AG04449 (cell line): ENCODE results near the gene PSMB2.
"Not testable (repeated sequence)": the region's sequence is repeated elsewhere in the genome, so short reads cannot be mapped to it uniquely, and the experiment has no call there.

Experiments used
- CTCF ChIA-PET: fragments of 350-600 bp; formaldehyde crosslinking; extraction: SDS; loops from one replicate; lab custom pipeline; 2021; ENCODE audit warnings: antibody characterized with exemption; lab: Yijun Ruan, JAX
- POLR2A ChIA-PET: fragments of 400-600, 350-600 bp; formaldehyde crosslinking; extraction: SDS; loops from one replicate; lab custom pipeline; 2020; ENCODE audit warnings: antibody characterized with exemption, inconsistent platforms; lab: Yijun Ruan, JAX
- DNase-seq: peaks from one replicate; pipeline ENCODE4 v3.0.0-alpha.2; 2010; ENCODE audit warnings: low read depth, low spot score
- H3K4me3 ChIP-seq: 2 replicates; pipeline ENCODE4 v1.5.1; 2011; ENCODE audit warnings: low read depth, mild to moderate bottlenecking, control low read depth, low read length
- CTCF ChIP-seq: IDR thresholded peaks from one replicate; pipeline ENCODE4 v1.5.1; 2011; ENCODE audit warnings: mild to moderate bottlenecking, moderate library complexity, low read length, control low read depth, inconsistent platforms; ENCODE audit not compliant: insufficient read depth; ENCODE audit errors: missing control alignments

Gene PSMB2

GRCh38 chr1:35641233-35641866, at the start of gene PSMB2:
TSS of gene PSMB2 (minus strand) at chr1:35641526. CDS start at chr1:35641432, 94 bp downstream.
- no peak for TF ChIP-seq CTCF
- POLR2A ChIA-PET, result no interaction called here
- CTCF ChIA-PET, result no interaction called here
- H3K4me3 ChIP-seq, result peak within 1 kb of the TSS; percentile 91
- DNase-seq, result peak; percentile 71

- TF ChIP-seq CTCF, result no peak
- no peak for DNase-seq
- H3K4me3 ChIP-seq, result no peak overlapping the region
- CTCF ChIA-PET, result interaction anchor here (7.9 kb wide), 1 partner anchor 24 kb away, joined by 39 read pairs; no protein-coding TSS in a partner anchor
- POLR2A ChIA-PET, result no interaction called here
Observed at GRCh38 chr1:35691080-35691479, 49.8 kb upstream of the PSMB2 start.

- POLR2A ChIA-PET, DNase-seq, H3K4me3 ChIP-seq: not testable (repeated sequence)
- CTCF ChIA-PET, result interaction anchor here (7.9 kb wide), 1 partner anchor 25 kb away, joined by 39 read pairs; no protein-coding TSS in a partner anchor
Observed at GRCh38 chr1:35690103-35690502, 48.8 kb upstream of the PSMB2 start.

- no peak overlapping the region for H3K4me3 ChIP-seq
- TF ChIP-seq CTCF, result no peak
- ChIA-PET CTCF (interaction anchor here (7.9 kb wide), 1 partner anchor 27 kb away, joined by 39 read pairs; no protein-coding TSS in a partner anchor), POLR2A (no interaction called here)
- DNase-seq, result no peak
Observed at GRCh38 chr1:35688161-35688560, 46.8 kb upstream of the PSMB2 start.

- no peak for TF ChIP-seq CTCF
- CTCF ChIA-PET, result interaction anchor here (3.3 kb wide), 1 partner anchor 32 kb away, joined by 18 read pairs; no protein-coding TSS in a partner anchor
- POLR2A ChIA-PET, result no interaction called here
- no peak overlapping the region for H3K4me3 ChIP-seq
- DNase-seq, result no peak
Observed at GRCh38 chr1:35683012-35683411, 41.7 kb upstream of the PSMB2 start.

- POLR2A ChIA-PET, result no interaction called here
- no peak for TF ChIP-seq CTCF
- H3K4me3 ChIP-seq, result no peak overlapping the region
- CTCF ChIA-PET, result interaction anchor here (0.8 to 1.3 kb wide), 2 partner anchors 33 to 35 kb away, joined by 4 to 5 read pairs; no protein-coding TSS in a partner anchor
- no peak for DNase-seq
Observed at GRCh38 chr1:35680271-35680670, 38.9 kb upstream of the PSMB2 start.
